Measurements from ENCODE around the gene NOX4.

- TF ChIP-seq POLR2A (IDR thresholded peaks at IDR 0.05) (no peak), CTCF (IDR thresholded peaks at IDR 0.05) (no peak)
These were observed 44.0 kb upstream of the NOX4 start for GRCh38 chr11:89535221-89535620.
